Muscle of arm (tissue), 12 donors: ENCODE data around the gene RPL7A. TPM values are rescaled to one million over a fixed set of nuclear protein-coding genes. Genes with fewer than 3 reads are reported as not detected.
"Not testable (repeated sequence)": the region's sequence is repeated elsewhere in the genome, so short reads cannot be mapped to it uniquely, and the experiment has no call there.

Experiments used
- DNase-seq: peaks from one replicate; pipeline ENCODE4 v3.0.0-alpha.2; 2013
- polyA plus RNA-seq, 12 donors: library from polyadenylated mRNA; unstranded; fragments of 120-200 nt; gene quantifications; one replicate each; pipeline ENCODE4 v1.2.1, GENCODE V29; 2013; ENCODE audit not compliant: insufficient read length in 12 of 12

The RPL7A gene
- polyA plus RNA-seq, 12 donors = 2,000 to 2,688 (median 2,248) TPM; not detected in 1

- no peak for DNase-seq
Measured at GRCh38 chr9:133362359-133363044, 14.5 kb downstream of the RPL7A start.

DNA sequence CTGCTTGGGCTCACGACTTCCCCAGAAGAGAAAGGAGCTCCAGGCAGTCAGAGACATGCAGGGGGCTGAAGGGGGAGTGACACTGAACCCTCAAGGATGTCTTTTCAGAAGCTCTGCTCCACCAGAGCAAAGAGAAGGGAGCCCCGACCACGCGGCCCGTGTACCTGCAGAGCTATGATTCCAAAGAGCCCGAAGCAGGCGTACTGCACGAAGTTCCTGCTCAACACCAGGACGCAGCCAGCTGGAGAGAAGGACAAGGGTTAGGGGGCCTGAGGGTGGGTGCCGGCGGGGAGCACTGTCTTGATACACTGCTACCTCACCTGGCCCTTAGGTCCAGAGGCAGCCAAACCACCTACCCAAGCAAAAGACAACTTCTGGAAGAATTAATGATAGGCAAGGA, 18.4 kb downstream of the RPL7A start:
- DNase-seq = no peak

GRCh38 chr9:133367221-133367620, 19.2 kb downstream of the RPL7A start:
- no peak for DNase-seq

DNA sequence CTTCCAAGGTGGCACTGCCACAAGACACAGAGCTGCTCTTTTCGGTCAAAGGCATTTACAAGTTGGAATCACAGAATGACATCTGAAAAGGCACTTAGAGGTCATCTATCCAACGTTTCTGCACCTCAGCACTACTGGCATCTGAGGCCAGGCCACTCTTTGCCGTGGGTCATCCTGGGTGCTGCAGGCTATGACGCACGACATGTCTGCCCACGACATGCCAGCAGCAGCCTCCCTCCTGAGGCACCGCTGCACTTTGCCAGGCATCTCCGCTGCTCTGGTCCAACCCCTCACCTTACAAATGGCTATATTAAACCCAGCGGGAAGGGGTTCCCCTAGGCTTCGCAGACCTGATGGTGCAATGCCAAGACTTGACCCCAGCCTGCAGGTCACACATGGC, 19.8 kb downstream of the RPL7A start:
- no peak for DNase-seq

DNA sequence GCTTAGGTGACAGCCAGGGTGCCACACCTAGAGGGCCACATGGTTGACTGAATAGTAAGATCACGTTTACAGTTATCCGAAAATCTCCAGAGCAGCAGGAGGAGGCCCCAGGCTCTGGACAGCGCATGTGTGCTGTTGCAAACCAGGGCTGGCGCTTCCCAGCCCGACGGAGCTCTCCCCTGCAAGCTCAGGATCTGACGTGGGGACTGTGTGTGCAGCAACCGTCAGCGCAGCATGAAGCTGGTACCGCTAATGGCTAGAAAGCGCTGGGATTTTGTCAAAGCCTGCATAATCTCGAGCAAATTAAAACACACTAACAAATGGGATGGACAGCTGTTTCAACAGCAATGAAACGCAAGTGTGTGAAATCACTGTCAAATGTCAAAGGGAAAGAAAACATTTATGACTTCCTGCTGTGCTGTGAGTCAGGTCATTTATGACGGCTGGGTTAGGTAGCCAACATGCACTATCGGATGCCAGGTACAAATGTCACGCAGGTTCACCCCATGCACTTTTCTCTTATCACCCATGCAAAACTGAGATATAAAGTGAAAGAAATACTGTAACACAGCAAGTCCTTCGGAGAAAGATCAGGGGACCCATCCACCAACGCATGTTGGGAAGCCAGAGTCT, 20.3 kb downstream of the RPL7A start:
- DNase-seq = no peak

DNA sequence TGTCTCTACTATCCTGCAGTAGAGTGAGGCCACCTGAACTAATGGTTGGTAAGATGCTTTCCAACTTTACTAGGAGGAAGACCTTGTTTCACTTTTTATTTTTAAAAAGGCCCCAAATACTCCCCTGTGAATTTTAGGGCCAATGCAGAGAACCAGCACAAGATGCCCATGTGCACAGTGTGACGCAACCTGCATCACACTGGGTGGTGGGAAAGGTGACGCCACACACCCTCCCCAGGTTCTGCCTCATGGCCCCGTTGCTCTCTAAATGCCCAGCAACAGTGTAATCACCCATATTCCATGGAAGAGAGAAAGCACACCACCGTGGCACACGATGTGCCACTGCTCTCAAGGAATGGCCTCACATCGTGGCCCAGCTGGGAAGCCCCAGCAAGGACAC, 21.4 kb downstream of the RPL7A start:
- no peak for DNase-seq

DNA sequence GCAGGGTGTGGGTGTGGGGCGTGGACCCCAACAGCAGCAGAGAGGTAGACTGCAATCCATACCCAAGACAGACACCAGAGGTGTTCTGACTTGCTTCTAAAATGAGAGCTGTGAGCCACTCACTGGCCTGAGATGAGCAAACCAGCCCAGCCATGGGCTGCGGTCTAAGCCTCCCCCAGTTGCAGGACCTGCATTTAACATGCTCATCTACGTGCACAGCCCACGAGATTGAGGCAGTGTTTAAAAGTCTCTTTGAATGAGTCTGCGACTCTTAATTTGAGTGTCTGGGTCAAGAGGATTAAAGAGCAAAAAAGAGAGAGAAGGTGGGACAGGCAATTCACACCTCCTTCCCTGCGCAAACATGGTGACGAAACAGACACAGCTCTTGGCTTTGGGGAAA, 21.9 kb downstream of the RPL7A start:
- no peak for DNase-seq

GRCh38 chr9:133370685-133371084, 22.7 kb downstream of the RPL7A start:
- no peak for DNase-seq

DNA sequence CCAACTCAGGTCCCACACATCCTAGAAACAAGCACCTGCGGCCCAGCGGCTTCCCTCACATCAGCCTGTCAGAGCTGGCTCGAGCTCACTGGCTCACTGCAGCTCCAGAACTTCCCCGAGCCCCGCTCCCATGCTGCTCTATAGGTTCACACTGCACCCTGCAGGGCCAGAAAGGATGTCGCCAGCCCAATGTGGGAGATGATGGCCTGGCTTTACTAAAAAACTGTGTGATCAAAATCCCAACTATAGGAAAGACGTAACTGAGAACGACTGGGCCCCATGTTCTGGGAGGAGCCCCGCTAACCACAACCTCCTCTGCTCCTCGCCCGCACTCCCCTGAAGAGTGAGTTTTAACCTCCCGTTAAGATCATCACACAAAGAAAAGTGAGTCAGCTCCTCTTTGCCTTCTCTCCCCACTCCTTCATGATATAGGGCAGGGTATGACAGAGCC, 23.3 kb downstream of the RPL7A start:
- DNase-seq = no peak

- no peak for DNase-seq
Measured at GRCh38 chr9:133372144-133372543, 24.1 kb downstream of the RPL7A start.

- DNase-seq = no peak
Measured at GRCh38 chr9:133374612-133375115, 26.6 kb downstream of the RPL7A start.

DNA sequence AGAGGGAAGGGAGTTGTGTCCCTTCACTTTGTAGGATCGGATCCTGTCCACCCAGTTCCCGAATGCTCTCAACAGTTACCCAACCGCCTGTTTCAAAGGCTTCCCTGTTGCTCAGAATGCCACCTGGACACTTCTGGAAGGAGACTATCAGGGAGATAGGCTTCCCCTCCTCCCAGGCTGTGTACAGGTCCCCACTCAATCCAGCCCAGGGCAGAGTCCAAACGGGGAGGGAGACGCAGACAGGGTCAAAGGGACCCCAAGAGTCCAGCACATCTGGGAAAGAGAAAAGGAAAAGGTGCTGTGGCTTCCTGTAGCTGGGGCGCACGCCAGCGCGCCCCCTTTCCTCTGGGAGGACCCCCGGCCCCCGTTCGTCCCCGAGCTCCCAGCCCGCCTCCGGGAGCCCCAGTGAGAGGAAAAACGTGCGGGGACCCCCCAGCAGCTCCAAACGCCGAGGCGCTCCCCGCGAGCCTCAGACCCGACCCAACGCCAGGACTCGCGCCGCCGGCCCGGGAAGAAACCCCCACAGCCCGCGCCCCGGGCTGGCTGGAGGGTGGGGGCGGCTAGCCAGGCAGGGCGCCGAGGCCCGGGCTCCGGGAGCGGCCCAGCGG, 27.2 kb downstream of the RPL7A start:
- DNase-seq = peak; percentile 29

DNA sequence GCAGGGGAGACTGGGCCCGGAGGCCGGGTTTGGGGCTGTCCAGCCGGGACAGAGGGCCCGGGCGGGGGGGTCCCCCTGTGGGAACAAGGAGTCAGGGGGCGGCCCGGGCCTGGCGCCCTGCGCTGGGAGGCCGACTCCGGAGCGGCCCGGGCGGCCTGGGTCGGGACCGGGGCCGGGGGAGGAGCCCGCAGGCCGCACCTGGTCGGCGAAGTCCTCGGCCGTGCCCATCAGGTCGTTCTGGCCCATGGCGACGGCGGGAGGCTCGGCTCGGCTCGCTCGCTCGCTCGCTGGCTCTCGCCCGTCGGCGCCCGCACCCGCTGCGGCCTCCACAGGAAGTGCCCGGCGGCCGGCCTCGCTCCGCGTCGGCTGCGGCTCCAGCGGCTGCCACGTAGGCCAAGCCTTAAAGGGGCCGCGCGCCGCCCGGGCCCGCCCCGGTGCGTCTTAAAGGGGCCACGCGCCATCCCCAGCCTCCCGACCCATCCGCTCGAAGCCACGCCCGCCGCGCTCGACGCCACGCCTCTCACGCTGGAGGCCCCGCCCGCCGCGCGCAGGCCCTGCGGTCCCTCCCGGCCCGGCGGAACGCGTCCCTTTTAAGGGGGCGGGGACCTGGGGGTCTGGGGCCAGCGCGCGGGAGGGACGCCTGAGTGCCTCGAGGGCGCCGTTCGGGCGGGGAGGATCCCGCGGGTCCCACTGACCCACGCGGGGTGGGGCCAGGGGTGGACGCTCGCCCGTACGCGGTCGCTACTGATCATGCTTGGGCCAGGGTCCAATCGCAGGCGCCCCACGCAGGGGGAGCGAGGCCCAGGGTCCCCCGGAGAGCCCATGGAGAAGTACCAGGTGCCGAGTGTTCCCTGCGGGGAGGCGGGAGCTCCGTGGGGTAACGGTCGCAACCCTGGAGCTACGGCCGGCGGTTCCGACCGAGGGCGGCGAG, 28.0 kb downstream of the RPL7A start, which contains the start of the genes STKLD1 and SURF4:
Gene STKLD1 (plus strand): TSS at position 643 of the 931 bp plus-strand sequence. CDS start 108 bp downstream, at position 751.
Gene SURF4 (minus strand): TSS at position 337 of the 931 bp plus-strand sequence. CDS start 91 bp downstream, at position 246.
- peak; percentile 95 for DNase-seq

GRCh38 chr9:133377280-133377679, 29.3 kb downstream of the RPL7A start:
- DNase-seq = not testable (repeated sequence)

GRCh38 chr9:133377721-133378216, 29.8 kb downstream of the RPL7A start:
- DNase-seq = no peak

GRCh38 chr9:133378408-133378962, 30.5 kb downstream of the RPL7A start:
- DNase-seq = no peak

DNA sequence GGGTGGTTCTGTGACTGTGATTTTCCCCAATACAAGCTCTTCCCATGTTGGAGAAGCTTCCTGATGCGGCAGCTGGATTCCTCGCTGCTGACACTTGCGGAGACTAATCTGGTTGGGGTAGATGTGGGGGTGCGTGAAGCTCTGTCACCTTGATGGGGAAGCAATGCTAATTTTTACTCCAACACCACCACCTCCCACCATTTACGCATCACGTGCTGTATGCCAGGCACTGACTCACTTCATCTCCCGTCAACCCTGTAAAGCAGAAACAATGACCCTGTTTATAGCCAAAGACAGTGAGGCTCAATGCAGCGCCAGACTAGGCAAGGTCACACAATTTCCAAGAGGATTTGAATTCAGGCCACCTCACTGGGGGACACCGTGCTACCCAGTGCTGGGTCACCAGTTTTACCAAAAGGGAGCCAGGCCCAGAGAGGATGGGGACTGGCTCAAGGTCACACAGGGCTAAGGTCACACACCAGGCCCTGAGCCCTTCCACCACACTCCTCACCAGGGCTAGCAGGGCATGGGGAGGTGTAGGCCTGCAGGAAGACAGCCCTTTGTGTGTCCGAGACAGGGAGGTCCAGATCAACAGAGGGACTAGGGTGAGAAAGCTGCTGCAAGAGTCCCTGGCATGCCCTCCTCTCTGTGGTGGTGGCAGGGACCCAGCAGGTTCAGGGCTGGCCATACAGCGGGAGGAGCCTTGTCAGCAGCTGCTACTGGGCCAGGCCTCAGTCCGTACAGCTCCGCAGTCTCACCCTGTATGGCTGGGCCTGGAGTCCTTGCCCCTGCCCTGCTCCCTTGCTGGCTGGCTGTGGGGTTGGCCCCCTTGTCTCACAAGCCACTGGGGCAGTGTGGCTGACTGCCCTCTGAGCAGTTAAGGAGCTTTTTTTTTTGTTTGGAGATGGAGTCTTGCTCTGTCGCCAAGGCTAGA, 31.4 kb downstream of the RPL7A start:
- DNase-seq = no peak

DNA sequence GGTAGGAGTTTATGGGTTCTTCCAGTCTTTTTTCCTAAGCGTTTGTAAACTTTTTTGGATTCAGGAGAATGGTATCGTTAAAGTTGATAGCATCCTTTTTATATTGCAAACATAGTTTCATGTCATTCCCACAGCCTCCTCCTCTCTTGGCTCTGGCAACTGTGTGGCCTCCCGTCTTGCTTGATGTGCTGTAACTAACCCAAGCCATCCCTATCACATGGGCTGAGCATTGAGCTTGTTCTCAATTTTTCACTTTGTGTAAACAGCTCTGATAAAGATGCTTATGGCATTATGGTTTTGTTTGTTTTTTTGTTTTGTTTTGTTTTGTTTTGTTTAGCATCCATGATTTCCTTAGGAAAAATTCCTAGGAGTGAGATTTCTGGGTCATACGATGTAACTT, 32.7 kb downstream of the RPL7A start:
- DNase-seq = no peak

DNA sequence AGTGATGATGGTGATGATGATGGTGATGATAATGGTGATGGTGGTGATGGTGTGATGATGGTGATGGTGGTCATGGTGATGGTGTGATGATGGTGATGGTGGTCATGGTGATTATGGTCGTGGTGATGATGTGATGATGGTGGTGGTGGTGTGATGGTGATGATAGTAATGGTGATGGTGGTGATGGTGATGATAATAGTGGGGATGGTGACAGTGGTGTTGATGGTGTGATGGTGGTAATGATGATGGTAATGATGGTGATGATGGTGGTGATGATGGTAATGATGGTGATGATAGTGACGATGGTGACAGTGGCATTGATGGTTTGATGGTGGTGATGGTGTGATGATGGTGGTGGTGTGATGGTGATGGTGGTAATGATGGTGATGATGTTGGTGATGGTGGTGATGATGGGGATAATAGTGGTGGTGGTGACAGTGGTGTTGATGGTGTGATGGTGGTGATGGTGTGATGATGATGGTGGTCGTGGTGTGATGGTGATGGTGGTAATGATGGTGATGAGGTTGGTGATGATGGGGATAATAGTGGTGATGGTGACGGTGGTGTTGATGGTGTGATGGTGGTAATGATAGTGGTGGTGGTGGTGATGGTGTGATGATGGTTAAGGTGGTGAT, 34.6 kb downstream of the RPL7A start:
- DNase-seq = no peak
